NCI-H2171 (cell line): ENCODE results near the gene MEIG1.
"Not testable (repeated sequence)": the region's sequence is repeated elsewhere in the genome, so short reads cannot be mapped to it uniquely, and the experiment has no call there.

ENCODE experiments used
- DNase-seq: peaks from one replicate; lab custom pipeline; 2025; lab: John Stamatoyannopoulos, UW

Gene MEIG1

GRCh38 chr10:14959221-14960057 is at the start of gene MEIG1:
MEIG1 (plus strand) TSS chr10:14959388; CDS start chr10:14966469, 7,081 bp downstream.
- peak; percentile 73 for DNase-seq

GRCh38 chr10:14910953-14911352 is 48.2 kb upstream of the MEIG1 start:
- DNase-seq: no peak

- no peak for DNase-seq
Observed at GRCh38 chr10:14911801-14912200, 47.4 kb upstream of the MEIG1 start.

- no peak for DNase-seq
Observed at GRCh38 chr10:14916600-14916999, 42.6 kb upstream of the MEIG1 start.

- no peak for DNase-seq
Observed at GRCh38 chr10:14917827-14918226, 41.4 kb upstream of the MEIG1 start.

- DNase-seq: no peak
Observed at GRCh38 chr10:14918964-14919363, 40.2 kb upstream of the MEIG1 start.

- no peak for DNase-seq
Observed at GRCh38 chr10:14924013-14924412, 35.2 kb upstream of the MEIG1 start.

- DNase-seq: no peak
Observed at GRCh38 chr10:14925268-14925667, 33.9 kb upstream of the MEIG1 start.

- no peak for DNase-seq
Observed at GRCh38 chr10:14926061-14926470, 33.1 kb upstream of the MEIG1 start.

- no peak for DNase-seq
Observed at GRCh38 chr10:14926722-14927416, 32.3 kb upstream of the MEIG1 start.

GRCh38 chr10:14930610-14931009 is 28.6 kb upstream of the MEIG1 start:
- DNase-seq: no peak

- DNase-seq: no peak
Observed at GRCh38 chr10:14936584-14936983, 22.6 kb upstream of the MEIG1 start.

GRCh38 chr10:14938971-14939370 is 20.2 kb upstream of the MEIG1 start:
- DNase-seq: not testable (repeated sequence)

GRCh38 chr10:14942147-14942949 is 16.8 kb upstream of the MEIG1 start:
- DNase-seq: not testable (repeated sequence)

- not testable (repeated sequence) for DNase-seq
Observed at GRCh38 chr10:14942950-14943338, 16.2 kb upstream of the MEIG1 start.

GRCh38 chr10:14945108-14945507 is 14.1 kb upstream of the MEIG1 start:
- DNase-seq: no peak

- no peak for DNase-seq
Observed at GRCh38 chr10:14947268-14947667, 11.9 kb upstream of the MEIG1 start.

GRCh38 chr10:14949291-14949690 is 9.9 kb upstream of the MEIG1 start:
- no peak for DNase-seq

- DNase-seq: no peak
Observed at GRCh38 chr10:14952851-14953423, 6.3 kb upstream of the MEIG1 start.

- no peak for DNase-seq
Observed at GRCh38 chr10:14953424-14954000, 5.7 kb upstream of the MEIG1 start.

- peak; percentile 82 for DNase-seq
Observed at GRCh38 chr10:14954001-14954770, 5.0 kb upstream of the MEIG1 start, which contains the start of gene DCLRE1C. DCLRE1C (minus strand) TSS chr10:14954096; CDS start chr10:14954010, 86 bp downstream.
